ENCODE results near the gene SFTPD. TPM values are rescaled to one million over a fixed set of nuclear protein-coding genes. Genes with fewer than 3 reads are reported as not detected.

Gene SFTPD
- total and polyA plus RNA-seq, 2 of the 13 experiments (the other 11 are each of a cell fraction or from before 2014, with no cell fraction given): not detected

DNA sequence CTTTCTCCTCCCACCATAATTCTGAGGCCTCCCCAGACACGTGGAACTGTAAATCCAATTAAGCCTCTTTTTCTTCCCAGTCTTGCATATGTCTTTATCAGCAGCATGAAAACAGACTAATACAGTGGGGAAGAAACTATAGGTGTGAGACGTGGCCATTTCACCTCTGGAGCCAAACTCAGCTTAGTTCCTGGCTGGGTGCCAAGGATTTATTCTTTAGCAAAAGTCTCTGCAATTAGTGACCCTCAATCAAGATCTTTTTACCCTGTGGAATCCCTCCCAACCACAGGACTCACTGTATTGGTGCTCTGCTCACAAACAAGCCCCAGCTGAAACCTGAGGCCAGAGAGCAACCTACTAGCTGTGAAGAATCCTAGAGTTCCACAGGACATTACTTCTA, 28.1 kb upstream of the SFTPD start:
- Histone ChIP-seq H3K36me3 (replicated peaks in 1 of 2; ENCODE audit: control insufficient read depth in 1 of 2, insufficient read depth in 2 of 2, low read length in 2 of 2) (no peaks in the 10 kb centered on the region), H4K20me1 (ENCODE audit: insufficient read depth, low read length) (no peaks in the 10 kb centered on the region), H3K4me2 (ENCODE audit: low read depth, low read length) (no peak overlapping the region), H3K9ac (ENCODE audit: insufficient read depth, low read depth, low read length) (no peak overlapping the region), H3K27ac (ENCODE audit: extremely low read length, insufficient read depth, low read length) (no peak overlapping the region), H3K4me1 (ENCODE audit: insufficient read depth, low read length) (no peaks in the 10 kb centered on the region), H3K9me3 (ENCODE audit: low read length) (no peaks in the 10 kb centered on the region), H3K4me3 (replicated peaks in 1 of 3; ENCODE audit: insufficient read depth in 1 of 3, low read depth in 2 of 3, low read length in 3 of 3) (no peak overlapping the region), H2AFZ (ENCODE audit: low read length) (no peak overlapping the region), H3K27me3 (ENCODE audit: control insufficient read depth in 1 of 2, insufficient read depth in 2 of 2, low read length in 2 of 2) (peaks cover 0 to 27% of the 10 kb centered on the region in 2 experiments; a peak in 4 of 5 replicates), H3K79me2 (ENCODE audit: insufficient read depth, low read length) (no peaks in the 10 kb centered on the region)
- in situ Hi-C loops (cut with HindIII; ENCODE audit: extremely low pct_ligation_motif_present, low pct_unique_long_range_greater_than_20kb): no loop called here
- ChIA-PET CTCF (ENCODE audit: low intra/inter-chr PET ratio, low total read pairs) (no interaction called here), POLR2A (no interaction called here)
- no peak for TF ChIP-seq ZNF34 (CRISPR knock-in tag; IDR thresholded peaks at IDR 0.05; ENCODE audit: borderline replicate concordance)
- no peak for TF ChIP-seq U2AF1 (optimal IDR thresholded peaks at IDR 0.05; ENCODE audit: low read depth, low read length)
- TF ChIP-seq ZNF121 (CRISPR knock-in tag; IDR thresholded peaks at IDR 0.05): no peak
- TF ChIP-seq TMF1 (CRISPR knock-in tag; IDR thresholded peaks at IDR 0.05; ENCODE audit: low read depth): no peak
- no peak for TF ChIP-seq ZNF326 (CRISPR knock-in tag; IDR thresholded peaks at IDR 0.05; ENCODE audit: borderline replicate concordance)
- TF ChIP-seq, protein P1, sequence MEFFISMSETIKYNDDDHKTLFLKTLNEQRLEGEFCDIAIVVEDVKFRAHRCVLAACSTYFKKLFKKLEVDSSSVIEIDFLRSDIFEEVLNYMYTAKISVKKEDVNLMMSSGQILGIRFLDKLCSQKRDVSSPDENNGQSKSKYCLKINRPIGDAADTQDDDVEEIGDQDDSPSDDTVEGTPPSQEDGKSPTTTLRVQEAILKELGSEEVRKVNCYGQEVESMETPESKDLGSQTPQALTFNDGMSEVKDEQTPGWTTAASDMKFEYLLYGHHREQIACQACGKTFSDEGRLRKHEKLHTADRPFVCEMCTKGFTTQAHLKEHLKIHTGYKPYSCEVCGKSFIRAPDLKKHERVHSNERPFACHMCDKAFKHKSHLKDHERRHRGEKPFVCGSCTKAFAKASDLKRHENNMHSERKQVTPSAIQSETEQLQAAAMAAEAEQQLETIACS (CRISPR knock-in tag; IDR thresholded peaks at IDR 0.05): no peak
- TF ChIP-seq SYNCRIP (IDR thresholded peaks at IDR 0.05; ENCODE audit: insufficient read depth, low read depth, low read length): no peak
- no peak for TF ChIP-seq ELF4 (CRISPR knock-in tag; IDR thresholded peaks at IDR 0.05; ENCODE audit: borderline replicate concordance)
- TF ChIP-seq NCOR1 (IDR thresholded peaks at IDR 0.05; ENCODE audit: borderline replicate concordance, low read length): no peak
- no peak for TF ChIP-seq NFRKB (IDR thresholded peaks at IDR 0.05)
- TF ChIP-seq, protein P2, sequence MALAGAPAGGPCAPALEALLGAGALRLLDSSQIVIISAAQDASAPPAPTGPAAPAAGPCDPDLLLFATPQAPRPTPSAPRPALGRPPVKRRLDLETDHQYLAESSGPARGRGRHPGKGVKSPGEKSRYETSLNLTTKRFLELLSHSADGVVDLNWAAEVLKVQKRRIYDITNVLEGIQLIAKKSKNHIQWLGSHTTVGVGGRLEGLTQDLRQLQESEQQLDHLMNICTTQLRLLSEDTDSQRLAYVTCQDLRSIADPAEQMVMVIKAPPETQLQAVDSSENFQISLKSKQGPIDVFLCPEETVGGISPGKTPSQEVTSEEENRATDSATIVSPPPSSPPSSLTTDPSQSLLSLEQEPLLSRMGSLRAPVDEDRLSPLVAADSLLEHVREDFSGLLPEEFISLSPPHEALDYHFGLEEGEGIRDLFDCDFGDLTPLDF (CRISPR knock-in tag; IDR thresholded peaks at IDR 0.05): no peak
- TF ChIP-seq HCFC1 (IDR thresholded peaks at IDR 0.05; ENCODE audit: low read depth, low read length): no peak
- TF ChIP-seq, protein P3, sequence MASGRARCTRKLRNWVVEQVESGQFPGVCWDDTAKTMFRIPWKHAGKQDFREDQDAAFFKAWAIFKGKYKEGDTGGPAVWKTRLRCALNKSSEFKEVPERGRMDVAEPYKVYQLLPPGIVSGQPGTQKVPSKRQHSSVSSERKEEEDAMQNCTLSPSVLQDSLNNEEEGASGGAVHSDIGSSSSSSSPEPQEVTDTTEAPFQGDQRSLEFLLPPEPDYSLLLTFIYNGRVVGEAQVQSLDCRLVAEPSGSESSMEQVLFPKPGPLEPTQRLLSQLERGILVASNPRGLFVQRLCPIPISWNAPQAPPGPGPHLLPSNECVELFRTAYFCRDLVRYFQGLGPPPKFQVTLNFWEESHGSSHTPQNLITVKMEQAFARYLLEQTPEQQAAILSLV (CRISPR knock-in tag; IDR thresholded peaks at IDR 0.05; ENCODE audit: borderline replicate concordance): no peak
- TF ChIP-seq GATAD1 (CRISPR knock-in tag; IDR thresholded peaks at IDR 0.05): no peak
- ATAC-seq (no peak), DNase-seq (ENCODE audit: low spot score) (no peak), FAIRE-seq (no peak)
- no TSS peak for BruUV-seq (replicated peaks)
- intact Hi-C loops (cut with micrococcal nuclease; ENCODE audit: unreplicated experiment): no loop called here
- WGBS (ENCODE audit: low lambda C conversion rate): 0% methylated on average over 2 of the region's 2 CpGs
